Astrocyte (in vitro differentiated cells and primary cell): ENCODE measurements around the gene SUFU.

Experiments used
- EZH2 ChIP-seq: IDR thresholded peaks from 2 replicates; pipeline ENCODE4 v1.6.1; 2012; ENCODE audit warnings: mild to moderate bottlenecking, low read length, inconsistent platforms; ENCODE audit not compliant: insufficient read depth
- TF ChIP-seq, protein P1 (sequence below): IDR thresholded peaks from 2 replicates; pipeline ENCODE4 v1.5.1; 2011; ENCODE audit warnings: low read depth, mild to moderate bottlenecking, inconsistent platforms, low read length, moderate library complexity; ENCODE audit not compliant: insufficient read depth

DNA sequence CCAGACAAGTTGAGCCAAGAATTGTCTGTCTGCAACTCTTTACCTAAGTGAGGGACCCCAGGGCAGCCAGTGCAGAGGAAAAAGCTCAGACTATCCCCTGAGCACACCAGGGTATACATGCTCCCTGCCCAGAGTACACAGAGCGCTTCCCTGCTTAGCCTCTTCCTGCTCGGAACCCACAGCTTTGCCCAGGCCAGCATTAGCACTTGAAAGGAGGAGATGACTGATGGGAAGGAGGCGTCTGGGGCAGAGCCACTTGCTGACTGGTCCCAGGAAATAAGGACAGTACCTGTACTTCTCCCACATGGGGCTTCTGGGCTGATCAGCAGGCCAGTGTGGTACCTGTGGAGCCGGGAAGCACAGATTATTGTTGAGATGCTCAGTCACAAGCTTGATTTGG is 92.1 kb downstream of the SUFU start:
- TF ChIP-seq, protein P1, sequence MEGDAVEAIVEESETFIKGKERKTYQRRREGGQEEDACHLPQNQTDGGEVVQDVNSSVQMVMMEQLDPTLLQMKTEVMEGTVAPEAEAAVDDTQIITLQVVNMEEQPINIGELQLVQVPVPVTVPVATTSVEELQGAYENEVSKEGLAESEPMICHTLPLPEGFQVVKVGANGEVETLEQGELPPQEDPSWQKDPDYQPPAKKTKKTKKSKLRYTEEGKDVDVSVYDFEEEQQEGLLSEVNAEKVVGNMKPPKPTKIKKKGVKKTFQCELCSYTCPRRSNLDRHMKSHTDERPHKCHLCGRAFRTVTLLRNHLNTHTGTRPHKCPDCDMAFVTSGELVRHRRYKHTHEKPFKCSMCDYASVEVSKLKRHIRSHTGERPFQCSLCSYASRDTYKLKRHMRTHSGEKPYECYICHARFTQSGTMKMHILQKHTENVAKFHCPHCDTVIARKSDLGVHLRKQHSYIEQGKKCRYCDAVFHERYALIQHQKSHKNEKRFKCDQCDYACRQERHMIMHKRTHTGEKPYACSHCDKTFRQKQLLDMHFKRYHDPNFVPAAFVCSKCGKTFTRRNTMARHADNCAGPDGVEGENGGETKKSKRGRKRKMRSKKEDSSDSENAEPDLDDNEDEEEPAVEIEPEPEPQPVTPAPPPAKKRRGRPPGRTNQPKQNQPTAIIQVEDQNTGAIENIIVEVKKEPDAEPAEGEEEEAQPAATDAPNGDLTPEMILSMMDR, result no peak
- TF ChIP-seq EZH2, result no peak
